Measurements from ENCODE around the gene SAT1. TPM values are rescaled to one million over a fixed set of nuclear protein-coding genes. Genes with fewer than 3 reads are reported as not detected.

SAT1 gene
- total RNA-seq: 100 to 1,000 TPM; 215 to 640 (median 291) TPM
- long read RNA-seq, transcript SAT1-207 (3 exons, 1,033 nt): minor isoform, 6 of 111 reads
- long read RNA-seq, transcript SAT1-202 (3 exons, 909 nt): minor isoform, 7 of 111 reads
- long read RNA-seq, transcript SAT1-204 (6 exons, 1,065 nt): major isoform, 76 of 111 reads
- long read RNA-seq, partial matches to known transcripts: 0 of 111 reads
- long read RNA-seq, other reads (novel, unspliced or antisense): 17 of 111 reads

DNA sequence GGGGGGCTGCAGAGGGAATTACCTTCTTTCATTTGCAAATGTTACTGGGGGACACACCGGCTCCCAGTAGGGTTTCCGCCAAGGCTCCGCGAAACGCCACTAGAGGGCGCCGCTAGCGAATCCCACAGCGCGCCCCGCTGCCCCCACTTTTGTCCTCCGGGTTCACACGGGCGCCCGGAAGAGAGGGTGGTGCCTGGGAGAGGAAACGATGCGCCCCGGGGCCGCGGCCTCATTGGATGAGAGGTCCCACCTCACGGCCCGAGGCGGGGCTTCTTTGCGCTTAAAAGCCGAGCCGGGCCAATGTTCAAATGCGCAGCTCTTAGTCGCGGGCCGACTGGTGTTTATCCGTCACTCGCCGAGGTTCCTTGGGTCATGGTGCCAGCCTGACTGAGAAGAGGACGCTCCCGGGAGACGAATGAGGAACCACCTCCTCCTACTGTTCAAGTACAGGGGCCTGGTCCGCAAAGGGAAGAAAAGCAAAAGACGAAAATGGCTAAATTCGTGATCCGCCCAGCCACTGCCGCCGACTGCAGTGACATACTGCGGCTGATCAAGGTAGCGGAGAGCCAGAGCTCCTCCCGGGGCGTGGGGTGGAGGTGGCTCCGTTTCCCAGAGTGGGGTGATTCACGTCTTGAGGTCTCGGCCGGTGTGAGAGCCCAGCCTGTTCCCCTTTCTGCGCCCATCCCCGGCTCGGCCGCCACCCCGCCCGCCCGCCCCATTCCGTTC lies at the start of gene SAT1:
Gene SAT1 (plus strand): TSS at position 311 of the 726 bp plus-strand sequence. CDS start 179 bp downstream, at position 490.
- DNase-seq (peak; percentile 96 to 98 (median 97)), ATAC-seq (peak; percentile 85 to 97 (median 90))
- no peaks in the 10 kb centered on the region for H3K27me3 ChIP-seq
- H3K4me3 ChIP-seq: peak within 1 kb of the TSS; percentile 55 to 67 (median 63)
- 20% methylated on average over 23 of the region's 58 CpGs for WGBS (ENCODE audit: insufficient coverage, low coverage, low lambda C conversion rate, missing lambda C conversion rate)
- TF ChIP-seq, protein P1, sequence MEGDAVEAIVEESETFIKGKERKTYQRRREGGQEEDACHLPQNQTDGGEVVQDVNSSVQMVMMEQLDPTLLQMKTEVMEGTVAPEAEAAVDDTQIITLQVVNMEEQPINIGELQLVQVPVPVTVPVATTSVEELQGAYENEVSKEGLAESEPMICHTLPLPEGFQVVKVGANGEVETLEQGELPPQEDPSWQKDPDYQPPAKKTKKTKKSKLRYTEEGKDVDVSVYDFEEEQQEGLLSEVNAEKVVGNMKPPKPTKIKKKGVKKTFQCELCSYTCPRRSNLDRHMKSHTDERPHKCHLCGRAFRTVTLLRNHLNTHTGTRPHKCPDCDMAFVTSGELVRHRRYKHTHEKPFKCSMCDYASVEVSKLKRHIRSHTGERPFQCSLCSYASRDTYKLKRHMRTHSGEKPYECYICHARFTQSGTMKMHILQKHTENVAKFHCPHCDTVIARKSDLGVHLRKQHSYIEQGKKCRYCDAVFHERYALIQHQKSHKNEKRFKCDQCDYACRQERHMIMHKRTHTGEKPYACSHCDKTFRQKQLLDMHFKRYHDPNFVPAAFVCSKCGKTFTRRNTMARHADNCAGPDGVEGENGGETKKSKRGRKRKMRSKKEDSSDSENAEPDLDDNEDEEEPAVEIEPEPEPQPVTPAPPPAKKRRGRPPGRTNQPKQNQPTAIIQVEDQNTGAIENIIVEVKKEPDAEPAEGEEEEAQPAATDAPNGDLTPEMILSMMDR (IDR thresholded peaks at IDR 0.05): peak; percentile 68 to 80 (median 78)
- peak; percentile 96 for TF ChIP-seq POLR2A (IDR thresholded peaks at IDR 0.05)
- H3K9me3 ChIP-seq: no peaks in the 10 kb centered on the region
- H3K4me1 ChIP-seq: peaks cover 0 to 10% (median 3%) of the 10 kb centered on the region in 4 donors
- H3K27ac ChIP-seq: peak within 1 kb of the TSS; percentile 92 to 94 (median 92)
- H3K36me3 ChIP-seq: peaks cover 0 to 13% (median 0%) of the 10 kb centered on the region in 4 donors
- intact Hi-C loops (cut with DNase I): no loop called here

DNA sequence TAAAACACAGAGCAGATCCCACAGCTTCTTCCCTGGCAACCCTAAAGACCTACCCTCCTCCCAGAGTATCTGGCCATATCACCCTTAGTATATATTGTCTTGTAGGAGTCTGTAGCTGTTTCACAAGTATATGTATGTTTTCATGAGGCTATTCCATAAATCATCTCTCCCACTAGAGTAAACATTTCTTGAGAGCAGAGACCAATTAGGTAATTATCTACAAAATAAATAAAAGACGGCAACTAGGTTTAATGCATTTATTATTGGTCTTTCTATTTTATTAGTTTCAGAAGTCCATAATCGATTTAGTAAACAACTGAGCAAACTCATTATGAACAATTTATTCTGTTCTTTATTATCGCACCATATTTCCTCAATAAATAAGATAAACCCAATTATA lies 46.9 kb upstream of the SAT1 start:
- intact Hi-C loops (cut with DNase I): no loop called here
- Histone ChIP-seq H3K36me3 (peaks cover 0 to 5% (median 0%) of the 10 kb centered on the region in 4 donors), H3K27ac (no peak overlapping the region), H3K4me1 (no peaks in the 10 kb centered on the region), H3K27me3 (no peaks in the 10 kb centered on the region), H3K4me3 (no peak overlapping the region), H3K9me3 (no peaks in the 10 kb centered on the region)
- no peak for TF ChIP-seq POLR2A (IDR thresholded peaks at IDR 0.05)
- TF ChIP-seq, protein P1 (IDR thresholded peaks at IDR 0.05): no peak
- WGBS (ENCODE audit: insufficient coverage, low coverage, low lambda C conversion rate, missing lambda C conversion rate): 34% methylated on average over 3 of the region's 3 CpGs
- no peak for ATAC-seq
- no peak for DNase-seq

DNA sequence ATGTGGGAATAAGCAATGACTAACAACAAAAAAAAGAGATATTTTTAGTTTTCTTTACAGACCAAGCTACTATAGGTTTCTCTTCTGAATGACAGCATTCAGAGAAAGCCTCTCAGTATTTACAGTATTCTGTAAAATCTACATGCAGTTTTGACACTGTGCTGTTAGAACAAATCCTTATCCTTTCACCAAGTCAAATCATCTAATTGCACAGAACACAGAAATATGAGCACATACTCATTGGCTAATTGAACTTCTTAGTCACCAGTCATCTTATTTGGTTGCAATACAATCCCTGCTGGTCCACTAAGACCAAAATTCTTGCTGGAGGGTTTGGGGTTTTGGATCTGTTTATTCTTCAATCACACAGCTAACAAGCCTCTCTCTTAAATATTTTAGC lies 45.6 kb upstream of the SAT1 start:
- no peaks in the 10 kb centered on the region for H3K9me3 ChIP-seq
- intact Hi-C loops (cut with DNase I): no loop called here
- no peak for ATAC-seq

DNA sequence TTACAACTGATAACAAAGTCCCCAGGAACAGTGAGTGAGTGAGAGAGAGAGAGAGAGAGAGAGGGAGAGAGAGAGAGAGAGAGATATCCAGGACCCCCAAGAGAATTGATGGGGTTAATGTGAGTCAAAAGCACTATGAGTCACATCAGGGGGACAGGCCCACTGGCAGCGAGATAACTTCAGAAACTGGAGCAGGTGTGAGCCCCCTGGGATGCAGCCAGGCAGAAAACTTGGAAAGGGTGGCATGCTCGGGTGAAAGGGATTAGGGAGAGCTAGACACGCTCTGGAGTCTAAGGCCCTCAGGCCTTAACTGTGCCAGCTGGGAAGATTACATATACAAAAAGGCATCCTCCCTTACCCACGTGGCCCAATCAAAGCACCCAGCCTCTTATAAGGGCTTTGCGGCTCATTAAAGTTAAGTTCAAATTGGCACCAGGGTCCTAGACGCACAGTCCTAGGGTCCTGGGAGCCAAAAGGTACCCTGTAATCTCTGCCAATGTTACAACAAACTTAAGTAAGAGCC lies 40.7 kb upstream of the SAT1 start:
- H3K4me1 ChIP-seq: no peaks in the 10 kb centered on the region
- 14% methylated on average over 4 of the region's 6 CpGs for WGBS (ENCODE audit: insufficient coverage, low coverage, low lambda C conversion rate, missing lambda C conversion rate)
- ATAC-seq (peak; percentile 34 to 66 (median 40)), DNase-seq (no peak)
- H3K9me3 ChIP-seq: no peaks in the 10 kb centered on the region
- H3K4me3 ChIP-seq: peak overlapping the region; percentile 68 to 76 (median 74)
- no peak for TF ChIP-seq POLR2A (IDR thresholded peaks at IDR 0.05)
- intact Hi-C loops (cut with DNase I): no loop called here
- H3K27ac ChIP-seq: peak overlapping the region; percentile 63 to 87 (median 67)
- H3K27me3 ChIP-seq: no peaks in the 10 kb centered on the region
- H3K36me3 ChIP-seq: no peaks in the 10 kb centered on the region

More for the DNA sequence above, 45.6 kb upstream of the SAT1 start:
- no peak overlapping the region for H3K4me3 ChIP-seq
- no peak for TF ChIP-seq POLR2A (IDR thresholded peaks at IDR 0.05)
- TF ChIP-seq, protein P1 (IDR thresholded peaks at IDR 0.05): no peak
- H3K4me1 ChIP-seq: no peaks in the 10 kb centered on the region
- no peak overlapping the region for H3K27ac ChIP-seq
- peaks cover 0 to 5% (median 0%) of the 10 kb centered on the region in 4 donors for H3K36me3 ChIP-seq
- no peak for DNase-seq
- no peaks in the 10 kb centered on the region for H3K27me3 ChIP-seq
